GM18858 (cell line): Measurements from ENCODE around the gene GALNTL6.
"Not testable (repeated sequence)": the region's sequence is repeated elsewhere in the genome, so short reads cannot be mapped to it uniquely, and the experiment has no call there.

Experiments
- ATAC-seq: cut with Tn5 transposase; IDR thresholded peaks from one replicate; pipeline ENCODE4 v1.9.1; 2021; ENCODE audit not compliant: unreplicated experiment

GALNTL6 gene

DNA sequence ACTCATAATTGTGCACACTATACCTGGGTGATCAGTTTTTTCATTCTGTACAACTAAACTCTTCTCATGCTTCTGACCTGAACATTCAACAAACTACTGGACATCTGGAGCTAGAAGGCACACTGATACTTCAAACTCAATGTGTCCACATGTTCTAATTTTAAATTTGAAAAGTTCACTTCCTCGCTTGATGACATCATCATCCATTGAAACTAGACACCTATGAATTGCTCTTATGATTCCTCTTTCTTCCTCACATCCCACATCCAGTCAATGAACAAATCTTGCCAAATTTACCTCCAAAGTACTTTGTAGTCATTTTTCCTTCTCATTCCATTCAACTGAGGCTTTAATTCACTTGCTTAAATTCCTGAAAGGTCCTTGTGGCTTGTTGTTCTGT, 549.4 kb downstream of the GALNTL6 start:
- ATAC-seq, result no peak

DNA sequence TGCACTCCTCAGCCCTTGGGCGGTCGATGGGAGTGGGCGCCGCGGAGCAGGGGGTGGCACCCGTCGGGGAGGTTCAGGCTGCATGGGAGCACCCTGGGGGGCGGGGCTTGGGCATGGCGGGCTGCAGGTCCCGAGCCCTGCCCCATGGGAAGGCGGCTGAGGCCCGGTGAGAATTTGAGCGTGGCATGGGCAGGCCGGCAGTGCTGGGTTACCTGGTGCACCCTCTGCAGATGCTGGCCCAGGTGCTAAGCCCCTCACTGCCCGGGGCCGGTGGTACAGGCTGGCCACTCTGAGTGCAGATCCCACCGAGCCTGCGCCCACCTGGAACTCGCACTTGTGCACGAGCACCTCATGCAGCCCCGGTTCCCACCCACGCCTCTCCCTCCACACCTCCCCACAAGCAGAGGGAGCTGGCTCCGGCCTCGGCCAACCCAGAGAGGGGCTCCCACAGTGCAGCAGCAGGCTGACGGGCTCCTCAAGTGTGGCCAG, 556.3 kb downstream of the GALNTL6 start:
- no peak for ATAC-seq

DNA sequence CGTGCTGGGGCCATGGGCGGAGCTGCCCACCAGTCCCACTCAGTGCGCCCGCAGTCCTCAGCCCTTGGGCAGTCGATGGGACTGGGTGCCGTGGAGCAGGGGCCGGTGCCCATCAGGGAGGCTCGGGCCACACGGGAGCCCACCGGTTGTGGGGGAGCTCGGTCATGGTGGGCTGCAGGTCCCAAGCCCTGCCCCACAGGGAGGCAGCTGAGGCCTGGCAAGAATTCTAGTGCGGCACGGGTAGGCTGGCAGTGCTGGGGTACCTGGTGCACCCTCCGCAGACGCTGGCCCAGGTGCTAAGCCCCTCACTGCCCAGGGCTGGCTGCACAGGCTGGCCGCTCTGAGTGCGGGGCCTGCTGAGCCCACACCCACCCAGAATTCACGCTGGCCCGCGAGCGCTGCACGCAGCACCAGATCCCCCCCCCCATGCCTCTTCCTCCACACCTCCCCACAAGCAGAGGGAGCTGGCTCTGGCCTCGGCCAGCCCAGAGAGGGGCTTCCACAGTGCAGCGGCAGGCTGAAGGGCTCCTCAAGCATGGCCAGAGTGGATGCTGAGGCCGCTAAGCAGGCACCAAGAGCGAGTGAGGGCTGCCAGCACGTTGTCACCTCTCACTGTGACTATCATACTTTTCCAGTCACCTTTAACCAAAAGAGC, 564.4 kb downstream of the GALNTL6 start:
- no peak for ATAC-seq

DNA sequence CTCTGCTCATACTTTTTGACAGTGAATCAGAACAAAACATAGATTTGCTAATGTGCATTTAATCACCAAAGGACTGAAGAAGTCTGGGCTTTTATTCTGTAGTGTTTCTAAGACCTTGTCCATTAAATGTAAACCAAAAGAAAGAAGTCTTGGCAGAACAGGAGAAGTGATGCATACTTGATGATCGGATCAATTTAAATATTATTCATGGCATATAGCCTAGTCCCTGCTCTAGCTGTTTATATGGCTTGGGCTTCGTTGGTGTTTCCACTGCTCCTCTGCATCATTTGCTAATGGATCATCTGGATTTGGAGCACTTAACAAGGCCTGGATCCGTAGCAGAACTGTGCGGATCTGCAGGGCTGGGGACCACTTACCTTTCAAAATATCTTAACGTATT, 566.6 kb downstream of the GALNTL6 start:
- no peak for ATAC-seq

DNA sequence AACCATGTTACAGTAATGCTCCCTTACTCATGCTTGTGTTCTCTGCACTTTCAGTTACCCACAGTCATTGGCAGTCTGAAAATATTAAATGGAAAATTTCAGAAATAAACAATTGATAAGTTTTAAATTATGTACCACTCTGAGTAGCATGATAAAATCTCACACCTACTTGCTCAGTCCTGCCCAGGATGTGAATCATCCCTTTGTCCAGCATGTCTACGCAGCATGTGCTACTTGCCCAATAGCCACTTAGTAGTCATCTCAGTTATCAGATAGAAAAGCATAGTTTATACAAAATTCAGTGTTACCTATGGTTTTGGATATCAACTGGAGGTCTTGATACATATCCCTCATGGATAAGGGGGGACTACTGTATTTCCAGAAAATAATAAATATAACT, 577.1 kb downstream of the GALNTL6 start:
- ATAC-seq, result no peak

DNA sequence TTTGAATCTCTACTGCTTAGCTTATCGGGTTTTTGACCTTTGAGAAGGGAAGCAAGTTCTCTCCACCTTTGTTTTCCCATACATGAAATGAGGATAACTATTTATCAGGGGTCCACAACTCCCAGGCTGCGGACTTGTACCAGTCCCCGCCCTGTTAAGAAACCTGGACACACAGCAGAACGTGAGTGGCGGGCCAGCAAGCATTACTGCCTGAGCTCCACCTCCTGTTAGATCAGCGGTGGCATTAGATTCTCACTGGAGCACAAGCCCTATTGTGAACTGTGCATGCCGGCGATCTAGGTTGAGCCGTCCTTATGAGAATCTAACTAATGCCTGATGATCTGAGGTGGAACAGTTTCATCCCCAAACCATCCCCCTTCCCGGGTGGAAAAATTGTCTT, 579.5 kb downstream of the GALNTL6 start:
- no peak for ATAC-seq

DNA sequence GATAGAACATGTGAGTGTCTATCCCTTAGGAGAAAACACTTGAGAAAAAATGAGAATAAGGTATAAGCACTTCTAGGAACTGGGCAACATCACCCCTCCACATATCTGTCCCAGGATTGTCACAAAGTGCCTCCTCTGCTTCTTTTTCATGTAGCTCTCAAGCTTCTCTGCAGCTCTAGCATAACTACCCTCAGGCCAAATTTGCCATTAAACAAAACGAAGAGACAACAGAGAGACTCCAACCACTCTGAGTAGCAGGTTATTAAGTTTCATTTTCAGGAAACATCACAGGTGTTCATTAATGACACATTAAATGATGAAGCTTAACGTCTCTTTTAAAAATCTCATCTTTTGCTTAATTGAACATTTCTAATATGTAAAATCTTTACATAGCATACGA, 580.0 kb downstream of the GALNTL6 start:
- ATAC-seq, result no peak

DNA sequence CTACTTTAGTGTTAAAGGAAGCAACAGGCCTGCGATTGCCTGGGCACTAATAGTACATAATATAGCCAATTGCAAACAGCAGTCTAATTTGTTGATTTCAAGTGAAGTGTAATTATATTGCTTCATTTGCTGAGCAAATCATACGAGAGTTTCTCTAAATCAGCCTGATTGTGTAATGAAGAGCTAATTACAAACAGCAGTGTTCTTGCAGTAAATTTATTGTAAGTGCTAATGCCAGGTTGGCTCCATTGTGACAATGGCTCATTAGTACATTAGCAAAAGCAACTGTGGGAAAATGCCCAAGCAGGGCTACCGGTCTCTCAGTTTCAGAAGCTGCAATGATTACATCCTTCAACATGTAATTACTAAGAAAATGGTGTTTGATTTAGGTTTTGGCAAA, 591.5 kb downstream of the GALNTL6 start:
- no peak for ATAC-seq

DNA sequence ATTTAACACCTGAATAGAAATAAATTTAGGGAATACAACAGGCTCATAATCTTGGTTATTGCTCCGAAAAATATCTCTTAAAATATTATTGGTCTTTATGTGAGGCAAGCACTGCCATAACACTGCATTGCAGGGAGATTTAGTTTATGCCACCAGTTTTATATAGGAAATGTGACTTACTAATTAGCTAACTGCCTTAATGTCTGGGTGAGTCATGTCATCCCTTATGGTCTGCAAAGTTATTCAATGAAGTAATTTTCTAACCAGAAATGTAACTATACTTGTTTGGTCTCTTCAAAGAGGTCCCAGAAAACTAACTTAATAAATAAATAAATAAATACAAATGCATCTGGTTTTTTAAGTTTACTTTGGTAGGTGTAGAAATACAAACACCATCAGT, 597.2 kb downstream of the GALNTL6 start:
- no peak for ATAC-seq

DNA sequence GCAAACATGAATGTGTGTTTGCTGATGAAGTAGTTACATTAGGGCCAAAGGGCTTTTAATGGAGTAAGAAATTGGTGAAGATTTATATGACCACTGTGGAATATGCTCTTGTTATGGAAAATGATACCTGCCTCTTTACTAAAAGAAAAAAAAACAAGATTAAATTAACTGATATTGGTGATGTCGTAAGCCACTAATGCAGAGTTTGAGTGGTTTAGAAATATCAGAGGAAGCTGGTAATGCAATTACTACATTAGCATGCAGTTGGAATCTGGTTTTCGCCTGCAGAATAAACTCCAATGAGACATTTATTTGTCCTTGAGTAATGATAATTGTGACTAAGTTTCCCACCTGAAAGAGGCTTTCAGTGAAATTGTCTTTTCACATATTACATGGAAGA, 597.9 kb downstream of the GALNTL6 start:
- no peak for ATAC-seq

DNA sequence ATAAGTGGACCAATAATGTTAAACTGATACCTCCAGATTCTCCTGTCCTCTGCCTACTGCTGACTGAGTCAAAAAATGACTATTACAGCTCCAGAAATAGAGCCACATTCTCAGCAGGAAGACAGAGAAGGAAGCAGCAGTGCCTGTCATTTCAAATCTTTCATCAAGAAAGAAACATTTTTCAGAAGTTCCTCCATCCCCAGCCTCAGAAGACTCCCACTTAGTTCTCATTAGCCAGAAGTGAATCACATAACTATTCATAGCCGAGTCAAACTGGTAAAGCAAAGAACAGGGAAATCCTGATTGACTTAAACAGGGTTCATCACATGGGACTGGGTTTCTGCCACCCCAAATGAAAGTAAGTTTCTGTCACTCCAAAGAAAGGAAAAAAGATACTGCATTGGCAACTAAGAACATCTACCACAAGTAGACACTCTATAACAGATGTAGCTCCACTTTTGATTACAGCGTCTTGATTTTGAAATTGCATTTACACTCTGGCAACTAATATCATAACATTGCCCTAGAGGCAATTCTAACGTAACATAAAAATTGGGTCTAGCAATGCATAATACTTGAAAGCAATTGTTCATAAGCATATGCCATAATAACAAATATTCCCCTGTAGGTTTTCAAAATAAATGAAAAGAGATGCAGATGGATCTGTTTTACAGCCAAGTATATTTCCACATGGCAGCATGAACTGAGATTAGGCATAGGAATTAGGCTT, 599.8 kb downstream of the GALNTL6 start:
- no peak for ATAC-seq

DNA sequence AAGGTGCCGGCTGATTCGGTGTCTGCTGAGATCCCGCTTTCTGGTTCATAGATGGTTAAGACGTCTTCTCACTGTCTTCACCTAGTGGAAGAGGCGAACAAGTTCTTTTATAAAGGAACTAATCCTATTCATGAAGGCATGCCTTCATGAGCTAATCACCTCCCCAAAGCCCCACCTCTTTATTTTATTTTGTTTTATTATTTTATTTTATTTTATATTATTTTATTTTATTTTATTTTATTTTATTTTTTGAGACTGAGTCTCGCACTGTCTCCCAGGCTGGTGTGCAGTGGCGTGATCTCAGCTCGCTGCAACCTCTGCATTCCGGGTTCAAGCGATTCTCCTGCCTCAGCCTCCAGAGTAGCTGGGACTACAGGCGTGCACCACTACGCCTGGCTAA, 615.8 kb downstream of the GALNTL6 start:
- not testable (repeated sequence) for ATAC-seq

DNA sequence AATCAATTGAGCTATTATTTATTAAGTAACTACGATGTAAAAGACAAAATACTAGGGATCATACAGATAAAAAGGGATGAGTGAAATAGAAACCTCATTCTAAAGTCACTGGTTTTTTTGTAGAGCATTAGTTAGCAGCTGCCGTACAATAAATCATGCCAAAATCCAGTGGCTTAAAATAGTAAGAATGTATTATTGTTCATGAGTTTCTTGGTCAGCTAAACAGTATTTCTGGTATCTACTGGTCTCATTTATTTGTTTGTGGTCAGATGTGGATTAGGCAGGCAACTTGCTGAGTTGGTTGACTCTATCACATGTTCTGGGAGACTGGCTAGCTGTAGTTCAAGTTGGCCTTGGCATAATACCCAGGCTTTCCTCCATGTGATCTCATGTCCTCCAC, 667.3 kb downstream of the GALNTL6 start:
- ATAC-seq, result no peak

DNA sequence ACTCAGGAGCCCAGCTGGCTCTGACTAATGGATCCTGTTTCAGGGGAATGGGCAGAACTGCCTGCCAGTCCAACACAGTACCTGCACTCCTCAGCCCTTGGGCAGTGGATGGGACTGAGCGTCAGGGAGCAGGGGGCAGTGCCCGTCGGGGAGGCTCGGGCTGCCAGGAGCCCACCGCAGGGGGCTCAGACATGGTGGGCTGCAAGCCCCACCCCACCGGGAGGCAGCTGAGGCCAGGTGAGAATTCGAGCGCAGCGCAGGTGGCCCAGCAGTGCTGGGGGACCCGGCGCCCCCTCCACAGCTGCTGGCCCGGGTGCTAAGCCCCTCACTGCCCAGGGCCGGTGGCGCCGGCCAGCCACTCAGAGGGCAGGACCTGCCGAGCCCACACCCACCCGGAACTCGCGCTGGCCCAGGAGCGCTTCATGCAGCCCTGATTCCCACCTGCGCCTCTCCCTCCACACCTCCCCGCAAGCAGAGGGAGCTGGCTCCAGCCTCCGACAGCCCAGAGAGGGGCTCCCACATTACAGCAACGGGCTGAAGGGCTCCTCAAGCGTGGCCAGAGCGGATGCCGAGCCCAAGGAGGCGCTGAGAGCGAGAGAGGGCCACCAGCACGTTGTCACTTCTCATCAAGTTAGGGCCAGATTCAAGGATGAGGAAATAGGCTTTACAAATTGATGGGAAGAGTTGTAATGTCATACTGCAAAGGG, 668.8 kb downstream of the GALNTL6 start:
- no peak for ATAC-seq

DNA sequence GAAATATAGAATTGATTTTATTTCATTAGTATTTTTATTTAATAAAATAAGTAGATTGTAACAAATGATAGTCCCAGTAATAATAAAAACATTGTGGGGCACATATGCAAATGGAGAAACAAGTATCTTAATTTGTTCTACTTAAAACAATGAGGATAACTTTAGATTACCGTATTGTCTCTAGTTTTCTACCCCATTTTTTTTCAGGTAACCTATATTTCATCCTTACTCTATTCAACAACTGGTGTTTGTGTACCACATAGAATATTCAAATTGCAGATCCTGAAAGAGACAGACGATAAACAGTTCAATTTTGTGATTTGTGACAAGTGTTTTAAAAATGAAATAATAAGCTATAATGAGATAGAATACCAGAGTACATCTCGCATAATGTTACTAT, 671.8 kb downstream of the GALNTL6 start:
- ATAC-seq, result no peak

DNA sequence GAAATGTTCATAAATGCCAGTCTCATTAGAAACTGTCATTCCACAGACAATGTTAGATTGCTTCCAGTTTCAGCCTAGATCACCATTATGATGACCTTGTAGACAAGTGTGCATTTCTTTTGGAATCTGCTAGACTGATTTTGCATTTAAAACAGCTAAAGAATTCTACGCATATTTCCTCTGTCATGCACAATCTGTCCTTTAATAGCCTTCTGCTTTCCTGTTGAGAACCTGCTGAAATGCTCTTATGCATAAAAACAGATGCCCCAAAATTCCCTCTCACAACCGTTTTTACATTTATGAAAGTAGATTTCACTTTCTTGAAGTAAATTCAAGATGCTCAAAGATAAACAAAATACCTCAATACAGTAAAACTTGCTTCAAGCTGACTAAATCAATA, 673.3 kb downstream of the GALNTL6 start:
- ATAC-seq, result no peak

DNA sequence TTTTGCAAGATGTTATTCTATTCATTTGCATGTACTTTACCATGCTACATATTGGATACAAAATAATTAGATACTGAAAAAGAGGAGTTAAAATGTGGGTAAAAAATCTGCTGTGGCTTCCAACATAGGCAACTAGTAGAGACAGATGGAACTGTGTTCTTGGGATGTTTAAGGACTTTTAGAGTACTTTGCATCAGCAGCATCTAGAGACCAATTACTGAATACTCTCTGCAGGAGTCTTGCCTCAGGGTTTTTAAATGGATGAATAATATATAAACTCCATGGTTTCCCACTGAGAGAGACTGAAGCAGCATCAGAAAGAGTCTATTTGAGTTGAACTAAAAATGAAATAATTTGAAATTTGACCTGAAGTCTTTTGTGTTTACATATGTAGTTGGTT, 676.7 kb downstream of the GALNTL6 start:
- ATAC-seq, result no peak

DNA sequence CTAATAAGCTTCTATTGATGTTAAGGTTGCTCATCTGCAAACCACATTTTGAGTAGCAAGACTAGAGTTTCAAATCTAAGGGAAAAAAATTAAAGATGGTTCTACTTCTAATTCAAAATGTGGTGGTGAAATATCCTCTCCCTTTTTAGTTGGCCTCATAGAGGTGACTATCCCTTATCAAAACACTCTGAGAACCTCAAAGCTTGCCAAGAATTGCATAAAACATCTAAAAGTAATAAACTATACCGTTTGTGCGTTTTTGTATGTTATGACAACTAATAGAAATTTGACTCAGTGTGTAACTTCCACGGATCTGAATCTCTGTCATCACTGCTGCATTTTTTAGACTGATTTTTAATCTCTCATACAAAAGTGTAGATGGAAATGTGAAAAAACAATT, 682.6 kb downstream of the GALNTL6 start:
- no peak for ATAC-seq

DNA sequence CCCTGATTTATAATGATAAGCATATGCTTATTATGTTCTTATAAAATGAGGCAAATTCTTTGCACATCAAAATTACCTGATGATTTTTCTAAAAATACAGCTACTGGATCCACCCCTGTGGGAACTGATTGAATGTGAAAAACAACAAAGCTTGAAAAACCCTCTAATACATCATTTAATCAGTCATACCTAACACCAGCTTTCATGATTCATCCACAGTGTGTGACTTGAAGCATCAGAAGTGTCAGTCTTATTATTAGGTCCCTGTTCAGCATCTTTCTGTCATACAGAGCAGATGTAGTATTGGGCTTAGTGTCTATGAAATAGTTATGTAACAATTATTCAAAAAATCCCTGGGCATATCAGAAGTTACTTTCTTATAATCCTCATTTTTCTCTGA, 684.1 kb downstream of the GALNTL6 start:
- ATAC-seq, result no peak

DNA sequence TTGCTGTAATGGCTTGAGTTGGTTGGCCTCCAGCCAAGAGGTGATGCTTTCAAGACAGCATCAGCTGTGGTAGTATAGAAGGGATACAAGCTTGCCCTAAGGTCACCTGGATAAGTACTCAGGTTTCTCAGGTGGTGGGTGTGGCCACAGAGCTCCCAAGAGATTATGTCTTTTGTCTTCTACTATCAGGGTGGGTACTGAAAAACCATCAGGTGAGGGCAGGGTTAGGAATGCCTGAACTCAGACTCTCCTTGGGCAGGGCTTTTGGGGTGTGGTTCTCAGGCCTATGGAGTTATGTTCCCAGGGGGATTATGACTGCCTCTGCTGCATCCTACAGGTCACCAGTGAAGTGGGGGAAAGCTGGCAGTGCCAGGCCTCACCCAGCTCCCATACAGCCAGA, 700.8 kb downstream of the GALNTL6 start:
- no peak for ATAC-seq

DNA sequence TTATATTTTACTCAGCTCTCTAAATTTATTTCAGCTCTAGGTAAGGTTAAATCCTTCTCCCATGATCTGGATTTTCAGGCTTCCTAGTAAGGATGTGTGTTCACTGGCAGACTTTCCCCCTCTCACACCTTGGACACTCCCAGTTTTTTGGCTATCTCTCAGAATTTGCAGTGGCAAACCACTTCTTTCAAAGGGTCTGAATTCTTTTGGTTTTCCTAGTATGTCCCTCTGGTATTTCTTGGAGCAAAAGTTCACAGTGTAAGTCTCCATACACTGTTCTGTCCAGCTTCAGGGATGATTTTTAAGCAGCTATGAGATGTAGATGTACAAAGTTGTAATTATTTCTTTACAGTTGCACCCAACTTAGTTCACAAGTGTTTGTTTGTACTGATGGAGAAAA, 701.6 kb downstream of the GALNTL6 start:
- ATAC-seq, result no peak

DNA sequence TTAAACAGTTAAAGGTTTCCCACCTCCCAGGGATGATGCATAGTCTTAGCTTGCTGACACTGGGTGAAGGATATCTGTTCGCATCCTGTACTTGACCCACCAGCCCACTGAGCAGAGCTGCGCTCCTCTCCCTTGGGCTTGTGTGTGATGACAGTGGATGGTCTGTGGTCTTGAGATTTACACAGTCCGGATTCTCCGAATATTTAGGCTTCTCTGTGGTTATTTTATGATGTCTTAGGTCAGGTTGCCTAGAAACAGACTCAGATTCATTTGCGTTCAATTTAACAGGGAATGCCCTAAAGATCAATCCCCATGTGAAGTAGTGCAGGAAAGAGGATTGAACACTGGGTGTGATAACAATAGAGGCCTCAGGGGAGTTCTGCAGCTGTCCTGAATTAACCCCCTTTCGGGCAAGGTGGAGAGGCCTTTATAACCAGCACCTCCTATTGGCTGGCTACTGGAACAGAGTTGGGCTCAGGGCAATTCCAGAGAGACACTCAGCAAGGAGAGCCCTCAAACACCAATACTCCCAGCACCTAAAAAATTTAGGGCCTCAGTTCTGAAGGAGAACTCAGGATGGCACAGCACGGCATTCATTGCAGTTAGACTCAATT, 702.2 kb downstream of the GALNTL6 start:
- no peak for ATAC-seq
